Thymus (tissue), 11 donors: ENCODE measurements around the gene CTRL. TPM values are rescaled to one million over a fixed set of nuclear protein-coding genes. Genes with fewer than 3 reads are reported as not detected.
A peak's percentile ranks its signal among the peaks of the same experiment; 100 is the strongest.
"Not testable (repeated sequence)": the region's sequence is repeated elsewhere in the genome, so short reads cannot be mapped to it uniquely, and the experiment has no call there.

Source experiments
- DNase-seq, 9 donors: peaks; one replicate each; pipeline ENCODE4 v3.0.0-alpha.2; 2013; ENCODE audit warnings: low spot score in 9 of 9, low read depth in 6 of 9, missing footprints in 1 of 9
- H3K27ac ChIP-seq, 2 donors: one replicate each; pipeline ENCODE4 v1.5.1; 2013; ENCODE audit warnings: control low read depth in 1 of 2, low read depth in 1 of 2, low read length in 1 of 2, mild to moderate bottlenecking in 1 of 2, moderate library complexity in 1 of 2
- H3K27me3 ChIP-seq, 2 donors: one replicate each; pipeline ENCODE4 v1.5.1; 2013; ENCODE audit warnings: low read length in 1 of 2; ENCODE audit not compliant: control insufficient read depth in 2 of 2, insufficient read depth in 1 of 2
- H3K36me3 ChIP-seq, 2 donors: one replicate each; pipeline ENCODE4 v1.5.1; 2013; ENCODE audit warnings: low read length in 1 of 2, mild to moderate bottlenecking in 1 of 2, moderate library complexity in 1 of 2; ENCODE audit not compliant: control insufficient read depth in 2 of 2, insufficient read depth in 2 of 2
- H3K4me1 ChIP-seq, 2 donors: one replicate each; pipeline ENCODE4 v1.5.1; 2013; ENCODE audit warnings: low read length in 2 of 2; ENCODE audit not compliant: control insufficient read depth in 2 of 2, insufficient read depth in 2 of 2
- H3K4me3 ChIP-seq, 2 donors: one replicate each; pipeline ENCODE4 v1.5.1; 2013; ENCODE audit warnings: low read length in 2 of 2, control low read depth in 1 of 2, mild to moderate bottlenecking in 1 of 2
- H3K9me3 ChIP-seq, 2 donors: one replicate each; pipeline ENCODE4 v1.5.1; 2013; ENCODE audit warnings: low read length in 1 of 2, mild to moderate bottlenecking in 1 of 2; ENCODE audit not compliant: control insufficient read depth in 2 of 2, insufficient read depth in 1 of 2
- WGBS: extraction: QIAGEN DNeasy Blood & Tissue Kit; methylation state at CpG from one replicate; pipeline ENCODE4 v1.1.7; 2013; 5-methylcytosine and 5-hydroxymethylcytosine counted together
- polyA plus RNA-seq: library from polyadenylated mRNA; stranded (reverse); fragments of 200-250 nt; gene quantifications from one replicate; pipeline ENCODE4 v1.2.3, GENCODE V29; 2013
- total RNA-seq: library from RNA; stranded (reverse); fragments of 120-200 nt; gene quantifications from one replicate; pipeline ENCODE4 v1.2.4, GENCODE V29; 2013
- donor health status: healthy.

CTRL gene
- total and polyA plus RNA-seq, 2 donors, result 0.61 to 6.4 TPM

DNA sequence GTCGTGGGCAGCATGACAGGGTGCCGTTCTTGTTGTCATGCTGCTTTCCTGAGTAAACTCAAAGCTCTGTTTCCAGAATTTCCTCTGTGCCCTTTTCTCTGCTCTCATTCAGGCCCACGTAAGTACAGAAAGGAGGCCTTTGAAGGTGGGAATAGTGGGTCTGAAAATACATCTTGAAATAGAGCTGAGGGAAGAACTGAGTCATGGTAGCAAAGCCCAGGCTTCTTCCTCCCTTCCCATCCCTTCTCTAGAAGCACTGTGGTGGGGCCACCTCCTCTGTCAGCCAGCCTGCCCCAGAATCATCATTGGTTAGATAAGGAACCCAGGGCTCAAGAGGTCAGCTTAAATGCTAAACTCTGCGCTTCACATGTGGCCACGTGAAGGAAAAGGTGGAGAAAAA, 9.4 kb downstream of the CTRL start:
- Histone ChIP-seq H3K4me3 (no peak overlapping the region), H3K9me3 (no peaks in the 10 kb centered on the region), H3K27ac (no peak overlapping the region), H3K36me3 (peaks cover 32 to 45% of the 10 kb centered on the region in 2 donors), H3K27me3 (no peaks in the 10 kb centered on the region), H3K4me1 (no peaks in the 10 kb centered on the region)
- WGBS, result 93% methylated on average over 5 of the region's 5 CpGs
- no peak for DNase-seq

DNA sequence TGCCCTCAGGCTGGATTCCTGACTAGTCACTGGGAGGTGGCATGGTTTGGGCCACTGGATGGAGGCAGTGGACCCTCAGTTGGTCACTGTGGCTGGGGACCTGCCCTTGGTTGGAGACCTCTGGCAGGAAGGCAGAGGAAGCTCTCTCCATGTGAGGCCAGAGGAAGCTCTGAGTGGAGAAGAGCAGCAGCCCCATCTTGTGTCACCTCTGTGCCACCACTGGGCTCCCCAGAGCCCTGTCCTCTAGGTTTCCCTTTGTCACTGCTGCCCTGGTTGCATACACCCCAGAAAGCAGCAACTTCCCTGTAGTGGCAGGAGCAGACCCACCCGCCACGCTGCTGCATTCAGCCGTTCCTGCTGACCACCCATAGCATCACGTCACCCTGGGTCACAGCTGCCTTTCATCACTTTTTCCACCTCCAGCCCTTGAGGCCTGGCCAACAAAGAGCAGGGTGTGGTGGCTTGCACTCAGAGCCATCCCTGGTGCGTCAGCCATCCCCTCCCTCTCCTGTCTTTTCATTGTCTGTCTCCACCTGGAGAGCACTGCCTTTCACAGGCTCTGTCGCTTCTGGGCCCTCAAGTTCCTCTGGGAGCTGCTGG, 11.9 kb downstream of the CTRL start:
- no peaks in the 10 kb centered on the region for H3K27me3 ChIP-seq
- no peak for DNase-seq
- H3K9me3 ChIP-seq, result no peaks in the 10 kb centered on the region
- peaks cover 36 to 58% of the 10 kb centered on the region in 2 donors for H3K36me3 ChIP-seq
- H3K27ac ChIP-seq, result no peak overlapping the region
- H3K4me1 ChIP-seq, result peaks cover 0 to 2% of the 10 kb centered on the region in 2 donors
- WGBS, result 95% methylated on average over 6 of the region's 6 CpGs
- no peak overlapping the region for H3K4me3 ChIP-seq

- 95% methylated on average over 4 of the region's 4 CpGs for WGBS
- peaks cover 28 to 52% of the 10 kb centered on the region in 2 donors for H3K36me3 ChIP-seq
- H3K27me3 ChIP-seq, result no peaks in the 10 kb centered on the region
- H3K4me3 ChIP-seq, result no peak overlapping the region
- H3K9me3 ChIP-seq, result no peaks in the 10 kb centered on the region
- DNase-seq, result no peak
- peak overlapping the region in 1 of 2 donors; percentile 66 for H3K27ac ChIP-seq
- H3K4me1 ChIP-seq, result peaks cover 0 to 2% of the 10 kb centered on the region in 2 donors
Measured at GRCh38 chr16:67917852-67918236, 13.8 kb downstream of the CTRL start.

GRCh38 chr16:67917140-67917851, 14.4 kb downstream of the CTRL start:
- H3K27me3 ChIP-seq, result no peaks in the 10 kb centered on the region
- no peaks in the 10 kb centered on the region for H3K9me3 ChIP-seq
- H3K4me1 ChIP-seq, result peaks cover 0 to 2% of the 10 kb centered on the region in 2 donors
- peaks cover 23 to 50% of the 10 kb centered on the region in 2 donors for H3K36me3 ChIP-seq
- WGBS, result 94% methylated on average over 6 of the region's 6 CpGs
- DNase-seq, result no peak
- H3K27ac ChIP-seq, result peak overlapping the region in 1 of 2 donors; percentile 66
- no peak overlapping the region for H3K4me3 ChIP-seq

- H3K27me3 ChIP-seq, result no peaks in the 10 kb centered on the region
Measured at GRCh38 chr16:67915831-67916723, 15.6 kb downstream of the CTRL start.

GRCh38 chr16:67915496-67915769, 16.2 kb downstream of the CTRL start:
- not testable (repeated sequence) for H3K4me3 ChIP-seq, H3K27ac ChIP-seq, H3K27me3 ChIP-seq, DNase-seq, H3K9me3 ChIP-seq, H3K4me1 ChIP-seq
- peaks cover 27 to 61% of the 10 kb centered on the region in 2 donors for H3K36me3 ChIP-seq
- WGBS, result 97% methylated on average over 2 of the region's 2 CpGs

More at GRCh38 chr16:67915831-67916723, 15.6 kb downstream of the CTRL start:
- H3K4me3 ChIP-seq, result no peak overlapping the region
- H3K27ac ChIP-seq, result no peak overlapping the region
- DNase-seq, result no peak
- 96% methylated on average over 7 of the region's 7 CpGs for WGBS
- H3K4me1 ChIP-seq, result peaks cover under 1 to 2% of the 10 kb centered on the region in 2 donors
- H3K9me3 ChIP-seq, result no peaks in the 10 kb centered on the region
- H3K36me3 ChIP-seq, result peaks cover 25 to 61% of the 10 kb centered on the region in 2 donors

DNA sequence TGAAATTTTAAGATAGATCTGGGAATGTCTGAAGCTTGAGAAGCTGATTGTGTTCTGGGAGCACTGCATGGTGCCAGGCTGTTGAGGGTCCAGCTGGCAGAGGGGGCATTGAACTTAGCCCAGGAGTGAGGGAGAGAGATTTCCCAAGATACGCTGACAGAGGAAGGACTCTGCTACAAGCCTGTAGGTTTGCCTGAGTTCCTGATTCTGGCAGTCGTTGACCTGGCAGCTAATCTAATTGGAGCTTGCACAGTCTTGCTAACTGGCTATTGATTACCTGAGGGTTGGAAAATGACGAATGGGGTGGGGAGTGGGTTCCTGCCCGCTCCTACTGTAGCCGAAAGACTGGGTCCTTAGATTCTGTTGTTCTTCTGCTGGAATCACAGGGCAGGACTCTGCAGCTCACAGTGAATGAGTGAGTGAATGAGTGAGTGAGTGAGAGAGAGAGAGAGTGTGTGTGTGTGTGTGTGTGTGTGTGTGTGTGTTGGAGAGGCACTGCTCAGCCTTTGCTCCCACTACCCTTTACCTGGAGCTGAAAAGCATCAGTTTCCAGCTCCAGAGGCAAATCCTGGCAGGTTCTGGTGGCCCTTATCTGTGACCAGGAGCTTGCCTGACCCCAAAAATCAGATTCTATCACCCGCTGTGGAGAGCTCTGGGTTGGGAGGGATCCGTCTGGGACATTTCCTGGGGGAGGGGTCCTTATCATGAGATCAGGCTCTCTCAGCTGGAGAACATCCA, 16.7 kb downstream of the CTRL start:
- H3K9me3 ChIP-seq, result no peaks in the 10 kb centered on the region
- H3K4me3 ChIP-seq, result no peak overlapping the region
- no peaks in the 10 kb centered on the region for H3K27me3 ChIP-seq
- H3K36me3 ChIP-seq, result peaks cover 27 to 57% of the 10 kb centered on the region in 2 donors
- no peak overlapping the region for H3K27ac ChIP-seq
- H3K4me1 ChIP-seq, result peaks cover 2 to 12% of the 10 kb centered on the region in 2 donors
- 96% methylated on average over 7 of the region's 7 CpGs for WGBS
- DNase-seq, result no peak

DNA sequence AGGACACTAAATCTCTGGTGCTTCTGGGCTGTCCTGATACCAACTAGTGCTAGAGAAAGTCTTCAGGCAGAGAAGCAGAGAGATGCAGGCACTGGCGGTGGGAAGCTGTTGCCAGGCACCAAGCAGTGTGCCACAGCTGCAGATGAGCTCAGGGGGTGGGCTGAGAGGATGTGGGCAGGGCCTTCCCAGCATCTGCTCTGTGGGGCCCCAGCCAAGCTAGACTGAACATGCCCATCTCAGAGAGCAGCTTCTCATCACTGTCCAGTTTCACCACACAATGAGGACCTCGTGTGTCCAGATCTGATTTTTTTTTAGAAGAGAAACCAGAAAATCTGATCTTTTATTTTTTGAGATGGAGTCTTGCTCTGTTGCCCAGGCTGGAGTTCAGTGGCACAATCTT, 21.5 kb downstream of the CTRL start:
- peak in 8 of 9 donors; percentile 29 to 81 (median 56) for DNase-seq
- WGBS, result 42% methylated on average over 2 of the region's 2 CpGs
- no peaks in the 10 kb centered on the region for H3K9me3 ChIP-seq

More for the DNA sequence above, 21.5 kb downstream of the CTRL start:
- Histone ChIP-seq H3K27me3 (no peaks in the 10 kb centered on the region), H3K4me1 (peaks cover 2 to 19% of the 10 kb centered on the region in 2 donors), H3K27ac (no peak overlapping the region), H3K36me3 (peaks cover 32 to 36% of the 10 kb centered on the region in 2 donors), H3K4me3 (no peak overlapping the region)
